GDM1 (cell line): Measurements from ENCODE around the gene IL10RB.
A peak's percentile ranks its signal among the peaks of the same experiment; 100 is the strongest.
"Not testable (repeated sequence)": the region's sequence is repeated elsewhere in the genome, so short reads cannot be mapped to it uniquely, and the experiment has no call there.

ENCODE experiments used
- DNase-seq: peaks from one replicate; lab custom pipeline; 2025; lab: John Stamatoyannopoulos, UW

Gene IL10RB

GRCh38 chr21:33302055-33302454, 35.9 kb downstream of the IL10RB start:
- DNase-seq: no peak

GRCh38 chr21:33302796-33303195, 36.6 kb downstream of the IL10RB start:
- DNase-seq: no peak

GRCh38 chr21:33305344-33305671, 39.1 kb downstream of the IL10RB start:
- no peak for DNase-seq

- DNase-seq: no peak
These were observed 39.8 kb downstream of the IL10RB start for GRCh38 chr21:33305938-33306337.

- no peak for DNase-seq
These were observed 42.7 kb downstream of the IL10RB start for GRCh38 chr21:33308586-33309490.

- no peak for DNase-seq
These were observed 43.6 kb downstream of the IL10RB start for GRCh38 chr21:33309778-33310177.

- DNase-seq: no peak
These were observed 46.0 kb downstream of the IL10RB start for GRCh38 chr21:33312121-33312520.

- DNase-seq: no peak
These were observed 47.0 kb downstream of the IL10RB start for GRCh38 chr21:33313183-33313582.

- no peak for DNase-seq
These were observed 47.4 kb downstream of the IL10RB start for GRCh38 chr21:33313611-33314010.

- no peak for DNase-seq
These were observed 47.9 kb downstream of the IL10RB start for GRCh38 chr21:33314111-33314510.

GRCh38 chr21:33315946-33316710, 50.0 kb downstream of the IL10RB start:
- DNase-seq: no peak

- DNase-seq: no peak
These were observed 51.0 kb downstream of the IL10RB start for GRCh38 chr21:33317145-33317544.

GRCh38 chr21:33317786-33318486, 51.8 kb downstream of the IL10RB start:
- DNase-seq: no peak

GRCh38 chr21:33321005-33321404, 54.8 kb downstream of the IL10RB start:
- not testable (repeated sequence) for DNase-seq

GRCh38 chr21:33323610-33324009, 57.4 kb downstream of the IL10RB start:
- DNase-seq: not testable (repeated sequence)

GRCh38 chr21:33324291-33325221, 58.4 kb downstream of the IL10RB start, which contains the start of gene IFNAR1:
IFNAR1 (plus strand) TSS chr21:33324970; CDS start chr21:33325056, 86 bp downstream.
- peak; percentile 99 for DNase-seq

- DNase-seq: no peak
These were observed 59.3 kb downstream of the IL10RB start for GRCh38 chr21:33325222-33326067.

GRCh38 chr21:33327326-33327725, 61.2 kb downstream of the IL10RB start:
- no peak for DNase-seq

GRCh38 chr21:33327792-33328433, 61.7 kb downstream of the IL10RB start:
- DNase-seq: no peak

- DNase-seq: no peak
These were observed 64.6 kb downstream of the IL10RB start for GRCh38 chr21:33330726-33331125.
